SU-DHL-6 (cell line): ENCODE measurements around the gene CXCR6.

ENCODE experiments used
- H2AFZ ChIP-seq: fragments of 200-600 bp; sonication (generic); 2 replicates; pipeline ENCODE4 v1.6.1; 2014; ENCODE audit warnings: low read depth, mild to moderate bottlenecking, moderate library complexity, mixed read lengths, antibody characterized with exemption, low read length; ENCODE audit not compliant: severe bottlenecking
- H3F3A ChIP-seq: fragments of 200-600 bp; shearing (Covaris generic); 2 replicates; pipeline ENCODE4 v1.6.0; 2016; ENCODE audit warnings: antibody characterized with exemption, mild to moderate bottlenecking; ENCODE audit not compliant: insufficient read depth
- H3K27ac ChIP-seq: fragments of 200-600 bp; sonication (generic); 2 replicates; pipeline ENCODE4 v1.5.1; 2016; ENCODE audit warnings: low read depth, mild to moderate bottlenecking, low read length, moderate library complexity, mixed read lengths
- H3K27me3 ChIP-seq: fragments of 200-600 bp; sonication (generic), shearing (Covaris generic); 2 replicates; pipeline ENCODE4 v1.6.0; 2014; ENCODE audit warnings: mild to moderate bottlenecking, low read length
- H3K36me3 ChIP-seq: fragments of 200-600 bp; sonication (generic); 2 replicates; pipeline ENCODE4 v1.6.1; 2014; ENCODE audit warnings: mild to moderate bottlenecking, low read length, mixed read lengths
- H3K4me2 ChIP-seq: fragments of 300-600, 200-600 bp; shearing (Covaris generic), sonication (generic); 2 replicates; pipeline ENCODE4 v1.6.0; 2014; ENCODE audit warnings: low read length, low read depth, mild to moderate bottlenecking; ENCODE audit not compliant: poor library complexity, severe bottlenecking
- H3K4me3 ChIP-seq: fragments of 200-600 bp; sonication (generic); 2 replicates; pipeline ENCODE4 v1.5.1; 2014; ENCODE audit warnings: antibody characterized with exemption, low read length, mild to moderate bottlenecking, mixed read lengths; ENCODE audit not compliant: insufficient read depth, poor library complexity, severe bottlenecking
- H3K79me2 ChIP-seq: fragments of 200-600 bp; sonication (generic); 2 replicates; pipeline ENCODE4 v1.6.1; 2014; ENCODE audit warnings: mild to moderate bottlenecking, low read length, moderate library complexity; ENCODE audit not compliant: insufficient read depth
- H3K9ac ChIP-seq: fragments of 200-600 bp; sonication (generic); 2 replicates; pipeline ENCODE4 v1.7.0; 2014; ENCODE audit warnings: mild to moderate bottlenecking, low read length
- H3K9me2 ChIP-seq: fragments of 200-600 bp; sonication (generic); replicated peaks from 2 replicates; pipeline ENCODE4 v1.6.1; 2014; ENCODE audit warnings: low read length; ENCODE audit not compliant: insufficient read depth
- H3K9me3 ChIP-seq: fragments of 200-600 bp; sonication (generic); 2 replicates; pipeline ENCODE4 v1.6.1; 2014; ENCODE audit warnings: low read length, mixed read lengths; ENCODE audit not compliant: insufficient read depth
- H4K20me1 ChIP-seq: fragments of 200-600 bp; sonication (generic); 2 replicates; pipeline ENCODE4 v1.6.1; 2014; ENCODE audit warnings: low read depth, mild to moderate bottlenecking, antibody characterized with exemption, low read length, moderate library complexity, mixed read lengths
- CTCF ChIP-seq: fragments of 200-600 bp; sonication (generic); IDR thresholded peaks from one replicate; pipeline ENCODE4 v1.5.1; 2017; ENCODE audit warnings: antibody characterized with exemption, mild to moderate bottlenecking, low read length, moderate library complexity; ENCODE audit not compliant: insufficient read depth, poor library complexity, severe bottlenecking
- EZH2phosphoT487 ChIP-seq: fragments of 200-600 bp; sonication (generic), shearing (Covaris generic); conservative IDR thresholded peaks from 2 replicates; pipeline ENCODE4 v1.6.1; 2018; ENCODE audit warnings: mild to moderate bottlenecking, antibody characterized with exemption, low read length, moderate library complexity, mixed read lengths

The CXCR6 gene

DNA sequence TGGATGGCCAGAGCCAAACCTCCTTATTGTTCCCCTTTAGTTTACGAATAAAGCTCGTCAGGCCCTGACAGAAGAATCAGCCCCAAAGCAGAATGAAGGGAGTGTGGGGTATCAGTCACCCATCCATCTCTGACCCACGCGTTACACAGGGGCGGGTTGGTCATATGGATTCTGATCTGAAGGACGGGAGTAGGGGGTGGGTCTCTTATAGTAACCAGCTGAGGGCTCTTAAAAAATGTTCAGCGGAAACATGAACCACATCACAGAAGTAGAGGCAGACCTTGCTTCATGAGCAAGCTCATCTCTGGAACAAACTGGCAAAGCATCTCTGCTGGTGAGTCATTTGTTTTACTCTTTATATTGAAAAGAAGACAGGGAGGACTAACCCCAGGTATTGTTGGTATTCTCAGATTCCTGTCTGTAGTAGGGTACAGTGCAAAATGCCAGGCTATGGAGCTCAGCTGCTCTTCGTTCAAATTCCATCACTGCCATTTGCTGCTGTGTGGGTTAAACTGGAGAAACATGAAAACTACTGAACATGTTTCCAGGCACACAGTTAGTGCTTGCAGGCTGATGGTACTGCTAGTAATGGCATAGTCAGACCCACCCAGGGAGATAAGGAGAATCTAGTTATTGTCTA lies at the start of gene CXCR6:
TSS of gene CXCR6 (plus strand) at position 258 of the 640 bp plus-strand sequence. CDS start 3,018 bp downstream, outside the sequence.
- H3K27ac ChIP-seq: no peak within 1 kb of the TSS
- no peaks in the 10 kb centered on the region for H3K36me3 ChIP-seq
- no peak for TF ChIP-seq EZH2phosphoT487
- no peak for TF ChIP-seq CTCF
- no peaks in the 10 kb centered on the region for H3F3A ChIP-seq
- no peaks in the 10 kb centered on the region for H3K9me2 ChIP-seq
- no peak within 1 kb of the TSS for H2AFZ ChIP-seq
- no peaks in the 10 kb centered on the region for H4K20me1 ChIP-seq
- H3K4me2 ChIP-seq: no peak within 1 kb of the TSS
- H3K9me3 ChIP-seq: no peaks in the 10 kb centered on the region
- H3K79me2 ChIP-seq: no peaks in the 10 kb centered on the region
- H3K27me3 ChIP-seq: no peaks in the 10 kb centered on the region
- H3K4me3 ChIP-seq: no peak within 1 kb of the TSS
- no peak within 1 kb of the TSS for H3K9ac ChIP-seq

DNA sequence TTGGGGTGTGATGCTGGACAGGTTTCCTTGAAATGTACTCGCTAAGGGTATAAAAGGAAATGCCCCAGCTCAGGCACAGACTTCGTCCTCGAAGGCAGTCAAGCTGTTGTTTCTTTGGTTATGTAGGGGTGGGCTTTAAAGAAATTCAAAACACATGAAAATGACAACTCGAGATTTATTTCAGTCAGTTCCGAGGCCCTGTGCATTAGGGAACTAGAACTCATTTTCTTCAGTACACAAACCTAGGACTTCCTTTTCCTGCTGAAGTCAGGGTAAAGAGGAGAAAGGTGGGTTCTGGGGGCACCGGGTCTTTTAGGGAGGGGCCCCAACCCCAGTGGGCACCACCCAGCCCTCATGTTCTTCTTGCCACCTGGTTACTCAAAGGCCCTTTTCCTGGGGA lies 49.2 kb upstream of the CXCR6 start:
- no peak overlapping the region for H3K27ac ChIP-seq
- TF ChIP-seq CTCF (no peak), EZH2phosphoT487 (no peak)
- no peak overlapping the region for H3K9ac ChIP-seq
- H3F3A ChIP-seq: no peaks in the 10 kb centered on the region; the same call in 1 of the 2 replicates
- no peaks in the 10 kb centered on the region for H3K79me2 ChIP-seq
- no peaks in the 10 kb centered on the region for H3K36me3 ChIP-seq
- H3K27me3 ChIP-seq: no peaks in the 10 kb centered on the region
- no peak overlapping the region for H3K4me2 ChIP-seq
- H4K20me1 ChIP-seq: no peaks in the 10 kb centered on the region
- no peak overlapping the region for H3K4me3 ChIP-seq
- H3K9me2 ChIP-seq: no peaks in the 10 kb centered on the region
- no peaks in the 10 kb centered on the region for H3K9me3 ChIP-seq
- no peak overlapping the region for H2AFZ ChIP-seq

DNA sequence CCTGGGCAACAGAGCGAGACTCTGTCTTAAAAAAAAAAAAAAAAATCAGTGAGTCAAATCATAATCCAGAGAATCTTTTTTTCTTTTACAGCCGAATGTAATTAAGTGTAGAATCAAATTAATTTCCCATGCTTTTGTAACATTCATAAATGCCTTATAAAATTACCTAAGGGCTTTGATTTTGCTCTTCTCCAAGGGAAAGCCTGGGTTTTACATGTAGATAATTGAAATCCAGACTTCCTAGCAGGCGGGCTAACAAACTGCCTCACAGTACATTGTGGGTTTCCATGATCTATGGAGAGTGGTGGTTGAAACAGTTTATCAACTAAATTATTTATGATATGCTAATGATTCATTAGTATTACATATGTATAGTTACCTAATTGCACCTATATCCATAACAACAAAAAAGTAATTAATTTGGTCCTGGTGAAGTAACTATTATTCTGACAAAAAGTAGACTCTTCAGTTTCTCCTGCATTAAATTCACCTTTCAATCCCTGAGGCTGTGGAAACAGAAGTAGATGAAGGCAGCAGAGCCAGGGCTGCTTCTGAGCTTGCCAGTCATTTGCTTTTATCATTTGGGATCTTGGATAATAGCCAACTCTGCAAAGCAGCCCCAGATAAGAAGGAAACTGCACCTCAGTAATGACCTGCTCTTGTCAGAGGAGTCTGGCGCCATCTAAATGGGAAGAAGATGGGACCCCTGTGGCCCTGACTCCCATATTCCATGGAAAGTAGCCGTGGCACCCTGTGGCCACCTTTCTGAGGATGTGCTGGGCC lies 47.4 kb upstream of the CXCR6 start:
- no peak overlapping the region for H3K9ac ChIP-seq
- H3K36me3 ChIP-seq: no peaks in the 10 kb centered on the region

More for the DNA sequence above, 47.4 kb upstream of the CXCR6 start:
- Histone ChIP-seq H4K20me1 (no peaks in the 10 kb centered on the region), H3K27me3 (no peaks in the 10 kb centered on the region), H3K79me2 (no peaks in the 10 kb centered on the region), H3K9me2 (no peaks in the 10 kb centered on the region), H3F3A (no peaks in the 10 kb centered on the region), H3K9me3 (no peaks in the 10 kb centered on the region), H2AFZ (no peak overlapping the region), H3K27ac (no peak overlapping the region), H3K4me2 (no peak overlapping the region), H3K4me3 (no peak overlapping the region)
- TF ChIP-seq EZH2phosphoT487 (no peak), CTCF (no peak)
